CD4-positive, CD25-positive, alpha-beta regulatory T cell (primary cell): Measurements from ENCODE around the gene PER2. TPM values are rescaled to one million over a fixed set of nuclear protein-coding genes. Genes with fewer than 3 reads are reported as not detected.
A peak's percentile ranks its signal among the peaks of the same experiment; 100 is the strongest.

Source experiments
- ATAC-seq, 2 donors: fragments of 150-1000 bp; cut with Tn5 transposase; one replicate each; pipeline ENCODE4 v1.10.0; 2021; ENCODE audit warnings: low read depth in 2 of 2, moderate number of reproducible peaks in 2 of 2, moderate library complexity in 1 of 2
- DNase-seq, 3 donors: peaks; one replicate each; pipeline versions ENCODE4 v3.0.0 to v3.0.0-alpha.2; 2012 to 2022; ENCODE audit warnings: mixed read lengths in 1 of 3
- H3K27ac ChIP-seq: one replicate; pipeline ENCODE4 v1.7.0; 2013; ENCODE audit warnings: mild to moderate bottlenecking, low read length; ENCODE audit not compliant: insufficient read depth, poor library complexity, severe bottlenecking
- H3K27me3 ChIP-seq: one replicate; pipeline ENCODE4 v1.7.0; 2013; ENCODE audit warnings: low read length; ENCODE audit not compliant: control insufficient read depth, insufficient read depth
- H3K36me3 ChIP-seq: one replicate; pipeline ENCODE4 v1.7.0; 2013; ENCODE audit warnings: mild to moderate bottlenecking, low read length, moderate library complexity; ENCODE audit not compliant: control insufficient read depth, insufficient read depth
- H3K4me1 ChIP-seq: 2 replicates; pipeline ENCODE4 v1.7.0; 2013; ENCODE audit warnings: mild to moderate bottlenecking, low read length; ENCODE audit not compliant: insufficient read depth, control insufficient read depth, poor library complexity, severe bottlenecking
- H3K4me3 ChIP-seq: one replicate; pipeline ENCODE4 v1.7.0; 2013; ENCODE audit warnings: low read depth, mild to moderate bottlenecking, low read length, moderate library complexity
- H3K9me3 ChIP-seq, 2 experiments: 1 replicate in 1 of 2; 2 replicates in 1 of 2; pipeline ENCODE4 v1.7.0; 2013; ENCODE audit warnings: low read length in 2 of 2, mild to moderate bottlenecking in 1 of 2, moderate library complexity in 1 of 2; ENCODE audit not compliant: control insufficient read depth in 2 of 2
- H3K27ac Mint-ChIP-seq, 3 donors: one replicate each; pipeline ENCODE4 v1.8.0; 2020 to 2022; ENCODE audit warnings: mild to moderate bottlenecking in 3 of 3, mixed read lengths in 3 of 3, moderate library complexity in 2 of 3
- H3K27me3 Mint-ChIP-seq: one replicate; pipeline ENCODE4 v1.8.0; 2022; ENCODE audit warnings: mild to moderate bottlenecking, mixed read lengths
- H3K36me3 Mint-ChIP-seq: one replicate; pipeline ENCODE4 v1.8.0; 2020; ENCODE audit warnings: mixed read lengths
- H3K4me1 Mint-ChIP-seq, 4 donors: one replicate each; pipeline ENCODE4 v1.8.0; 2020 to 2022; ENCODE audit warnings: mixed read lengths in 4 of 4, mild to moderate bottlenecking in 1 of 4
- H3K4me3 Mint-ChIP-seq, 4 donors: one replicate each; pipeline ENCODE4 v1.8.0; 2020 to 2022; ENCODE audit warnings: mild to moderate bottlenecking in 4 of 4, mixed read lengths in 4 of 4, moderate library complexity in 3 of 4
- H3K9me3 Mint-ChIP-seq, 7 donors: one replicate each; pipeline ENCODE4 v1.8.0; 2020 to 2022; ENCODE audit warnings: mixed read lengths in 7 of 7, mild to moderate bottlenecking in 3 of 7, moderate library complexity in 2 of 7
- polyA plus RNA-seq, 4 donors: library from polyadenylated mRNA; unstranded; fragments of 300-500 nt; fragmentation: Illumina TruSeq; gene quantifications; one replicate each; pipeline ENCODE4 v1.2.3, GENCODE V29; 2021
- total RNA-seq: library from RNA; stranded (reverse); gene quantifications from one replicate; pipeline ENCODE4 v1.2.3, GENCODE V29; 2022

Gene PER2
- total and polyA plus RNA-seq, 5 donors from 2014 or later: 1.8 to 29.7 (median 4.1) TPM

DNA sequence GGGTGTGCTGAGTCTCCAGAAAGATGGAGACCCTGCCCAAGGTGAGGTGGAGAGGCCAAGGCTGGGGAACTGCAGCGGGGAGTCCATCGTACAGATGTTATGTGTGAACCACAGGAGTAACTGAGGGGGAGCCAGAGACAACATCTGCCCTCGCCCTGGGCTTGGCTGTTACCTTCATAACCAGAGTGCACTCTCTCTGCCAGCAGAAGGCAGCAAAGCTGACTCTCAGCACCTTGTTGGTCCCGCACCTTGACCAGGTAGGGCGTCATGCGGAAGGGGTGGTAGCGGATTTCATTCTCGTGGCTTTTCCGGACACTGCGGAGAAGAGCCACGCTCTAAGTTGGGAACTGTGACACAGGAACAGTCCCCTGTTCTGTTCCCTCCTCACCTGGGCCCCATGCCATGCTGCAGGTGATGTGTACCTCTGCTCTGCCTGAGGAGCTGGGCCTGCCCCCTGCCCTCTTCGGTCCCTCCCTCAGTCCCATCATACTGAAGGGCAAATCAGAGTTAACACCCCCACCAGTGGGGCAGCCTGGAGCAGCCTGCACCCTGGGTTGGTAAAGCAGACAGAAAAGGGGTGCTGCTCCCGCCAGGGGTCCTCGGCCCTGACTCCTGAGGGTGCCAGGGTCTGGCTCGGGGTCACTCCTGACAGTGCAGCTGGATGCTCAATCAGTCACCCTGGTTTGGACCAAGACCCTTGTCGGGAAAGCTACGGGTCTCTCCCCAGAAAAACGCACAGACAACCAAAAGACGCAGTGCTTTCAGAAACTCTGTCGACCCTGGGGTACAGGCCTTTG lies 20.3 kb downstream of the PER2 start:
- Mint-ChIP-seq H3K4me3 (no peak overlapping the region), H3K36me3 (peaks cover 38% of the 10 kb centered on the region), H3K9me3 (no peaks in the 10 kb centered on the region), H3K4me1 (peaks cover 0 to 7% (median 3%) of the 10 kb centered on the region in 4 donors), H3K27me3 (no peaks in the 10 kb centered on the region), H3K27ac (no peak overlapping the region)
- no peak for DNase-seq
- no peak overlapping the region for H3K27ac ChIP-seq
- peaks cover 32% of the 10 kb centered on the region for H3K36me3 ChIP-seq
- H3K4me1 ChIP-seq: no peaks in the 10 kb centered on the region
- ATAC-seq: no peak
- no peak overlapping the region for H3K4me3 ChIP-seq
- no peaks in the 10 kb centered on the region for H3K9me3 ChIP-seq
- H3K27me3 ChIP-seq: no peaks in the 10 kb centered on the region

DNA sequence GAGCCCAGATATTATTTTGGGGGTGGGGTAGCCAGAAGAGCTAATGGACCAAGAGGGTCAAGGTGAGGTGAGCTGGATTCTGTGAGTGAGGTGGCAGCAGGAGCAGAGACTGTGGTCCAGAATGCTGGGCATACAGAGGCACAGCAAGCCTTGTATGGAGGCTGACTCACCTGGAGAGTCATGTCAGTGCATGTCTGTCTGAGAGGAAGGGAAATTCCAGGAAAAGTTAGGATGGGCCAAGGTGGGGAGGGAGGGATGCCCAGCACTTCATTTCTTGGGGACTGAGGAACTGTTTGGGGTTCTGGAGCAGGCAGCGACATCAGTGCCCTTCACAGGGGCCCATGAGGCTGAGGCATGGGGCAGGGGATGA lies 21.1 kb downstream of the PER2 start:
- H3K4me3 Mint-ChIP-seq: no peak overlapping the region
- Histone ChIP-seq H3K4me1 (no peaks in the 10 kb centered on the region), H3K4me3 (no peak overlapping the region), H3K9me3 (no peaks in the 10 kb centered on the region), H3K36me3 (peaks cover 29% of the 10 kb centered on the region), H3K27me3 (no peaks in the 10 kb centered on the region), H3K27ac (no peak overlapping the region)
- H3K27me3 Mint-ChIP-seq: no peaks in the 10 kb centered on the region
- no peaks in the 10 kb centered on the region for H3K9me3 Mint-ChIP-seq
- ATAC-seq (no peak), DNase-seq (no peak)
- H3K4me1 Mint-ChIP-seq: peaks cover 0 to 7% (median 3%) of the 10 kb centered on the region in 4 donors
- no peak overlapping the region for H3K27ac Mint-ChIP-seq
- peaks cover 32% of the 10 kb centered on the region for H3K36me3 Mint-ChIP-seq

DNA sequence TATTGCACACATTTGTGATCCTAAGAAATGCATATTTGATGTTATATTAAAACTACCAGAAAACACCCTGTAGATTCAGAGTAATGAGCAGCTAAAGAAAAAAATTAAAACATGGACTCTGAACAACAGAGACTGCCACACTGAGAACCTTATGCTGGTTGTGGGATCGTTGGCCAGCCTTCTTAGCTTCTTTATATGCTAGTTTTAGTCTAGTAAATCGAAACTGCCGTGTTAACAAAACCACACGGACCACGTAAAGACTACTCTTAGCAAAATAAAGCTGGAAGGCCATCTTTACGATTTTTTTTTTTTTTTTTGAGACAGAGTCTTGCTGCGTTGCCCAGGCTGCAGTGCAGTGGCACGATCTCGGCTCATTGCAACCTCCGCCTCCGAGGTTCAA lies 22.8 kb downstream of the PER2 start:
- Mint-ChIP-seq H3K4me1 (peaks cover under 1 to 7% (median 3%) of the 10 kb centered on the region in 4 donors), H3K36me3 (peaks cover 25% of the 10 kb centered on the region), H3K9me3 (no peaks in the 10 kb centered on the region), H3K27ac (no peak overlapping the region), H3K27me3 (no peaks in the 10 kb centered on the region), H3K4me3 (no peak overlapping the region)
- DNase-seq (no peak), ATAC-seq (no peak)
- Histone ChIP-seq H3K4me3 (no peak overlapping the region), H3K9me3 (no peaks in the 10 kb centered on the region), H3K27me3 (no peaks in the 10 kb centered on the region), H3K4me1 (no peaks in the 10 kb centered on the region), H3K36me3 (peaks cover 24% of the 10 kb centered on the region), H3K27ac (no peak overlapping the region)

DNA sequence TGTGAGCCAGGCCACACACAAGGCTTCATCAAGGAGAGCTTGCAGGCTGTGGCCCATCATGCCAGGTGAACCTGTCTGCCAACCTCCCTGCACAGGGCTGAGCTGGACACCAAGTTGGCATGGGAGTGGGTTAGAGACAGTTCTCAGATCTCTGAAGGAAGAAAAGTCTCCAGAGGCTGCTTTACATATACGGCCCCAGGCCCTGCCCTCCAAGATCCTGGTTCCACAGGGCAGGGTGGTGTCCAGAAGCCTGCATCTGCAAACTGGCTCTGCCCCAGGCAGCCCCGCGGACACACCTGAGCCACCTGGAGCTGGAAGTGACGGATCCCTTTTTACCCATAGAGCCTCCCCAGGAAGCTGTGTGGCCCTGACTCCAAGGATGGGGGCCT lies 24.3 kb downstream of the PER2 start:
- peaks cover 30% of the 10 kb centered on the region for H3K36me3 Mint-ChIP-seq

DNA sequence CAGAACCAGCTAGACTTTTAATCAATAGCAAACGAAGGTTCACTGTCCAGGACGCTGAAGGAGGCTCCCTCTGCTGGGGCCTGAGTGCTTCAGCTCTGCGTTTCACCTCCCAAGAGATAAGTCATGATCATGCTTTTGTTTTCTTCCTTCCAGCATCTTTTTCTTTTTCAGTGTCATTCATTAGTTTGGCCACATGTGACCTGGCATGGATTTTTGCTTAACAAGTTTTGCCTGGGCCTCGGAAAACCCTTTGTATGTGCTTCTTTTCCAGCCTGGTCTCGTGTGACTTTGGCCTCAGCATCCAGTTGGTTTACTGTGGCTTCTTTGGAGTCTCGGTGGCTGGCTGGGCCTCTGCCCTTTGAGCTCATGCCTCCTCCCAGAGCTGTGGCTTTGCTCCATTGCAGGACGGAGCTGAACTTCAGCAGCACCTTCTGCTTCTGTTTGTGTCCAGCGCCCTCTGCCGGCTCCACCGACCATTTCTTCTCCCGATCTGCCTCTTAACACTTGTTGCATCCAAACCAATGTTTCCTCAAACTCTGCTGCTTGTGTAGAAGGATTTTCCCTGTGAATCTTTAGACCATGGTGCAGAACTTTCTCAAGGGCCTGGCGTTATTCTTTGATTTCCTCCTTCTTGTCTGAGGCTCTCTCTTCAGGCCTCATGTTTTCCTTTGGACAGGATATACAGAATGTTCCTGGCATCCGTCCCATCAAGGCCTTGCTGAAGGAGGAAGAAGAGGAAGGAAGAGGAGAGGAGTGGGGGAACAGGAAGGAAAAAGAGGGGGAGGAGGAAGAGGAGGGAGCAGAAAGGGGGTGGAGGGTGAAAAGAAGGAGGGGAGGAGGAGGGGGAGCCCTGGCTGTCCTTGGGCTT lies 25.0 kb downstream of the PER2 start:
- Histone ChIP-seq H3K4me1 (no peaks in the 10 kb centered on the region), H3K4me3 (no peak overlapping the region), H3K27me3 (no peaks in the 10 kb centered on the region), H3K36me3 (peaks cover 21% of the 10 kb centered on the region), H3K27ac (no peak overlapping the region), H3K9me3 (no peaks in the 10 kb centered on the region)
- Mint-ChIP-seq H3K4me1 (peaks cover 0 to 7% (median 5%) of the 10 kb centered on the region in 4 donors), H3K4me3 (no peak overlapping the region), H3K27ac (peak overlapping the region in 1 of 3 donors; percentile 53), H3K9me3 (peaks cover 0 to 1% (median 0%) of the 10 kb centered on the region in 7 donors), H3K27me3 (no peaks in the 10 kb centered on the region), H3K36me3 (peaks cover 34% of the 10 kb centered on the region)
- ATAC-seq (peak; percentile 44 to 68), DNase-seq (peak; percentile 50 to 84 (median 70))

More for the DNA sequence above, 24.3 kb downstream of the PER2 start:
- ATAC-seq: no peak
- DNase-seq: no peak
- Histone ChIP-seq H3K27me3 (no peaks in the 10 kb centered on the region), H3K9me3 (no peaks in the 10 kb centered on the region), H3K36me3 (peaks cover 21% of the 10 kb centered on the region), H3K4me1 (no peaks in the 10 kb centered on the region), H3K4me3 (no peak overlapping the region), H3K27ac (no peak overlapping the region)
- Mint-ChIP-seq H3K27me3 (no peaks in the 10 kb centered on the region), H3K9me3 (no peaks in the 10 kb centered on the region), H3K27ac (no peak overlapping the region), H3K4me1 (peaks cover 0 to 7% (median 5%) of the 10 kb centered on the region in 4 donors), H3K4me3 (no peak overlapping the region)

DNA sequence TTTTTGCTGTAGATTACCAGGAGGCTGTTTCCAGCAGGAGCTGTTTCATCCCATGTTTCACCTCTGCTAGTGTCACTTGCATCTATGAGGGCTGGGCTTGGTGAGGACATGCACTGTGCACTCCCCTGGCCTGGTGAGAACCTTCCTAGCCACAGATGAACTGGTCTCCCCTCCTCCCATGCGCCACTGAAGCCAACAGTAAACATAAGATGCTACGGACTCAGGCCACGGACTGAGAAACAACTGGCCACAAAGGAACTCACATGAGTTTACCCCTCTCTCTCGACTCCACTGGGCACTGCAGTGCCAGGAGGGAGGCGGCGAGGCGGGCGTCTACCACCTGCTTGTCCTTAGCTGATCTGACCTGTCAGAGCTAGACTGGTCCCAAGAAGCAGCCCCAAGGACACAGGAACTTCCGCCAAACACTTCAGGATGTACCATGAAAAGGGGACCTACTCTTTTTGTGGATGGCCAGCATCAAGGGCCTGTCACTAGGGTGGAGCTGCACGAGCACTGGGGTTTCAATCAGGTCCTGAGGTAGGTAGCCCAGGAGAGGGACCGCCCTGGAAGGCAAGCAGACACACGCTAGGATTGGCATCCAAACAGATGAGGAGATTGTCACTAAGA lies 25.8 kb downstream of the PER2 start:
- H3K4me1 Mint-ChIP-seq: peaks cover 0 to 7% (median 5%) of the 10 kb centered on the region in 4 donors
- Histone ChIP-seq H3K4me3 (no peak overlapping the region), H3K27me3 (no peaks in the 10 kb centered on the region), H3K4me1 (no peaks in the 10 kb centered on the region), H3K27ac (no peak overlapping the region), H3K36me3 (peaks cover 14% of the 10 kb centered on the region), H3K9me3 (no peaks in the 10 kb centered on the region)
- peaks cover 34% of the 10 kb centered on the region for H3K36me3 Mint-ChIP-seq
- H3K27me3 Mint-ChIP-seq: no peaks in the 10 kb centered on the region
- ATAC-seq: no peak
- no peak overlapping the region for H3K27ac Mint-ChIP-seq
- H3K4me3 Mint-ChIP-seq: no peak overlapping the region
- peaks cover 0 to 1% (median 0%) of the 10 kb centered on the region in 7 donors for H3K9me3 Mint-ChIP-seq
- no peak for DNase-seq

DNA sequence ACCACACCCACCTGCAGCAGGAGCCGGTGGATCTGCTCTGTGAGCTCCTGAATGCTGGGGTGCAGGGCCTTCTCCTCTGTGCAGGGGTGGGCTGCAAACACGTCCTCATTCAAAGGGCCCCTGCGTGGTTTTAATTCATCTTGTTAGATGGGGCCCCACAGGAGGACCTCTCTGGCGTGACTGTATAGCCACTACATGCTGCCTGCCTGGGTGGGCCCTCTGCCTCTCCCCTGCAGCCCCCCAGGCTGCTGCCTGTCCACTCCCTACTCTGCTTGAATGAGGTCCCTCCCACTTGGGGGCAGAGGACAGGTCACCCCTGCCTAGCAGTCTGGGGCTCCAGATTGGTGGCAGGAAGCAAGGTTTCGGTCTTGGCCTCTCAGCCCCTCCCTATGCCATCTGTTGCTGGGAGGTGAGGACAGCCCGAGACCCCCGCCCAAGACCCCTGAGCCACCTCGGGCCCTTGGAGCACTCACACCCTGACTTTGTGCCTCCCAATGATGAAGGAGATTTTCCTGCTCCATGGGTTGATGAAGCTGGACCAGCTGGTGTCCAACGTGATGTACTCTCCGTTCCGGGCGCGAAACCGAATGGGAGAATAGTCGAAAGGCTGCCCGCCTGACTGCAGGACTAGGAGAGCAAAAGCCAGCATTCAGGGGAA lies 26.6 kb downstream of the PER2 start:
- H3K27me3 Mint-ChIP-seq: no peaks in the 10 kb centered on the region
- no peak for ATAC-seq

More for the DNA sequence above, 26.6 kb downstream of the PER2 start:
- H3K9me3 ChIP-seq: no peaks in the 10 kb centered on the region
- H3K27ac ChIP-seq: no peak overlapping the region
- Mint-ChIP-seq H3K4me1 (peaks cover 0 to 5% (median 5%) of the 10 kb centered on the region in 4 donors), H3K9me3 (peaks cover 0 to 1% (median 0%) of the 10 kb centered on the region in 7 donors), H3K36me3 (peaks cover 29% of the 10 kb centered on the region), H3K27ac (no peak overlapping the region), H3K4me3 (no peak overlapping the region)
- no peaks in the 10 kb centered on the region for H3K27me3 ChIP-seq
- H3K4me1 ChIP-seq: no peaks in the 10 kb centered on the region
- H3K36me3 ChIP-seq: peaks cover 13% of the 10 kb centered on the region
- no peak overlapping the region for H3K4me3 ChIP-seq
- no peak for DNase-seq
